Ovary (tissue), 3 donors: ENCODE results near the gene FABP3.

Experiments
- POLR2A ChIP-seq: fragments of 450-650 bp; IDR thresholded peaks from one replicate; pipeline ENCODE4 v1.6.1; 2017; ENCODE audit warnings: antibody characterized with exemption, mild to moderate bottlenecking, moderate library complexity
- TF ChIP-seq, protein P1 (sequence below), 3 donors: fragments of 450-650 bp in 2 of 3; fragments of 200-600 bp in 1 of 3; IDR thresholded peaks; one replicate each; pipeline versions ENCODE4 v1.5.1 to v1.8.0; 2016 to 2022; ENCODE audit warnings: antibody characterized with exemption in 3 of 3, mild to moderate bottlenecking in 1 of 3
- donor health status: DM: no; HTN: no; CAD: no.

GRCh38 chr1:31372051-31372450, 825 bp downstream of the FABP3 start:
- TF ChIP-seq, protein P1, sequence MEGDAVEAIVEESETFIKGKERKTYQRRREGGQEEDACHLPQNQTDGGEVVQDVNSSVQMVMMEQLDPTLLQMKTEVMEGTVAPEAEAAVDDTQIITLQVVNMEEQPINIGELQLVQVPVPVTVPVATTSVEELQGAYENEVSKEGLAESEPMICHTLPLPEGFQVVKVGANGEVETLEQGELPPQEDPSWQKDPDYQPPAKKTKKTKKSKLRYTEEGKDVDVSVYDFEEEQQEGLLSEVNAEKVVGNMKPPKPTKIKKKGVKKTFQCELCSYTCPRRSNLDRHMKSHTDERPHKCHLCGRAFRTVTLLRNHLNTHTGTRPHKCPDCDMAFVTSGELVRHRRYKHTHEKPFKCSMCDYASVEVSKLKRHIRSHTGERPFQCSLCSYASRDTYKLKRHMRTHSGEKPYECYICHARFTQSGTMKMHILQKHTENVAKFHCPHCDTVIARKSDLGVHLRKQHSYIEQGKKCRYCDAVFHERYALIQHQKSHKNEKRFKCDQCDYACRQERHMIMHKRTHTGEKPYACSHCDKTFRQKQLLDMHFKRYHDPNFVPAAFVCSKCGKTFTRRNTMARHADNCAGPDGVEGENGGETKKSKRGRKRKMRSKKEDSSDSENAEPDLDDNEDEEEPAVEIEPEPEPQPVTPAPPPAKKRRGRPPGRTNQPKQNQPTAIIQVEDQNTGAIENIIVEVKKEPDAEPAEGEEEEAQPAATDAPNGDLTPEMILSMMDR (IDR thresholded peaks at IDR 0.05): no peak
- no peak for TF ChIP-seq POLR2A
